Psoas muscle (tissue), 8 donors: ENCODE data around the gene PLXNA4. TPM values are rescaled to one million over a fixed set of nuclear protein-coding genes. Genes with fewer than 3 reads are reported as not detected.

Experiments used
- ATAC-seq, 4 donors: fragments of 200-7000 bp; cut with Tn5 transposase; one replicate each; pipeline ENCODE4 v1.9.1; 2020; ENCODE audit warnings: moderate library complexity in 3 of 4, mild to moderate bottlenecking in 2 of 4
- DNase-seq, 2 donors: peaks; one replicate each; pipeline ENCODE4 v3.0.0-alpha.2; 2020
- H3K27ac ChIP-seq: fragments of 200-600 bp; one replicate; pipeline ENCODE4 v1.8.0; 2022
- H3K27me3 ChIP-seq, 3 donors: fragments of 200-600 bp in 1 of 3; one replicate each; pipeline versions ENCODE4 v1.6.1 to v1.8.0; 2013 to 2022; ENCODE audit warnings: low read length in 2 of 3, mild to moderate bottlenecking in 2 of 3, moderate library complexity in 1 of 3; ENCODE audit not compliant: insufficient read depth in 3 of 3
- H3K36me3 ChIP-seq, 2 donors: fragments of 200-600 bp in 1 of 2; one replicate each; pipeline versions ENCODE4 v1.6.1 to v1.8.0; 2013 to 2022; ENCODE audit warnings: low read depth in 1 of 2, mild to moderate bottlenecking in 1 of 2, moderate library complexity in 1 of 2; ENCODE audit not compliant: insufficient read depth in 1 of 2
- H3K4me1 ChIP-seq: fragments of 200-600 bp; one replicate; pipeline ENCODE4 v1.8.0; 2022
- H3K4me3 ChIP-seq: fragments of 200-600 bp; one replicate; pipeline ENCODE4 v1.8.0; 2022; ENCODE audit warnings: mild to moderate bottlenecking
- H3K9me3 ChIP-seq: fragments of 200-600 bp; one replicate; pipeline ENCODE4 v1.8.0; 2022
- WGBS, 3 donors: extraction: QIAGEN DNeasy Blood & Tissue Kit; methylation state at CpG; one replicate each; pipeline versions ENCODE4 v1.1.6 to v1.1.7; 2013; 5-methylcytosine and 5-hydroxymethylcytosine counted together
- intact Hi-C, 2 donors: fragments of 100-400 bp; cut with DNase I; formaldehyde crosslinking; loops; one replicate each; pipeline versions ENCODE4 v1.11.0 to v1.14.2; 2022
- polyA plus RNA-seq, 3 donors: library from polyadenylated mRNA; stranded (reverse); fragments of 200-250 nt; gene quantifications; one replicate each; pipeline ENCODE4 v1.2.3, GENCODE V29; 2013
- total RNA-seq, 4 donors: library from RNA; stranded (reverse); fragmentation: NEBNext Ultra II Directional in 2 of 4; extraction: Animal tissue kit (Norgen Biotek cat#: 25700) in 2 of 4; gene quantifications; one replicate each; pipeline versions ENCODE4 v1.2.1 to v1.2.4, GENCODE V29; 2021 to 2023
- TF ChIP-seq, protein P1 (sequence below): fragments of 200-600 bp; IDR thresholded peaks from one replicate; pipeline ENCODE4 v1.8.0; 2022; ENCODE audit warnings: antibody characterized with exemption
- donor health status: healthy with polysubstance abuse.
- donor health status: DM: no; HTN: no; CAD: no; lungs with moderate emphysema.
- donor health status: Bipolar disorder and iron deficiency.
- donor health status: healthy.
- donor health status: DM: yes; HTN: yes; CAD: no.
- donor health status: DM: no; HTN: no; CAD: no.
- donor health status: DM: no; HTN: no; CAD: no.
- donor health status: DM: yes; HTN: yes; CAD: no.

The PLXNA4 gene
- total and polyA plus RNA-seq, 7 donors = 0.15 to 2.5 (median 0.88) TPM

GRCh38 chr7:132102942-132103341, 473.3 kb downstream of the PLXNA4 start:
- Histone ChIP-seq H3K4me1 (no peaks in the 10 kb centered on the region), H3K9me3 (no peaks in the 10 kb centered on the region), H3K36me3 (no peaks in the 10 kb centered on the region), H3K27me3 (no peaks in the 10 kb centered on the region), H3K4me3 (no peak overlapping the region), H3K27ac (no peak overlapping the region)
- DNase-seq = no peak
- TF ChIP-seq, protein P1, sequence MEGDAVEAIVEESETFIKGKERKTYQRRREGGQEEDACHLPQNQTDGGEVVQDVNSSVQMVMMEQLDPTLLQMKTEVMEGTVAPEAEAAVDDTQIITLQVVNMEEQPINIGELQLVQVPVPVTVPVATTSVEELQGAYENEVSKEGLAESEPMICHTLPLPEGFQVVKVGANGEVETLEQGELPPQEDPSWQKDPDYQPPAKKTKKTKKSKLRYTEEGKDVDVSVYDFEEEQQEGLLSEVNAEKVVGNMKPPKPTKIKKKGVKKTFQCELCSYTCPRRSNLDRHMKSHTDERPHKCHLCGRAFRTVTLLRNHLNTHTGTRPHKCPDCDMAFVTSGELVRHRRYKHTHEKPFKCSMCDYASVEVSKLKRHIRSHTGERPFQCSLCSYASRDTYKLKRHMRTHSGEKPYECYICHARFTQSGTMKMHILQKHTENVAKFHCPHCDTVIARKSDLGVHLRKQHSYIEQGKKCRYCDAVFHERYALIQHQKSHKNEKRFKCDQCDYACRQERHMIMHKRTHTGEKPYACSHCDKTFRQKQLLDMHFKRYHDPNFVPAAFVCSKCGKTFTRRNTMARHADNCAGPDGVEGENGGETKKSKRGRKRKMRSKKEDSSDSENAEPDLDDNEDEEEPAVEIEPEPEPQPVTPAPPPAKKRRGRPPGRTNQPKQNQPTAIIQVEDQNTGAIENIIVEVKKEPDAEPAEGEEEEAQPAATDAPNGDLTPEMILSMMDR = no peak
- intact Hi-C loops = no loop called here
- no peak for ATAC-seq
- 68 to 82% (median 75%) methylated on average over 10 of the region's 10 CpGs for WGBS, 3 donors

- Histone ChIP-seq H3K27ac (no peak overlapping the region), H3K27me3 (no peaks in the 10 kb centered on the region), H3K9me3 (no peaks in the 10 kb centered on the region), H3K4me1 (no peaks in the 10 kb centered on the region), H3K4me3 (no peak overlapping the region), H3K36me3 (no peaks in the 10 kb centered on the region)
- no peak for ATAC-seq
- intact Hi-C loops = no loop called here
- WGBS, 3 donors = 82 to 91% (median 90%) methylated on average over 10 of the region's 10 CpGs
- TF ChIP-seq, protein P1 = no peak
- no peak for DNase-seq
Measured at GRCh38 chr7:132102391-132102790, 473.9 kb downstream of the PLXNA4 start.

- DNase-seq = no peak
- Histone ChIP-seq H3K9me3 (no peaks in the 10 kb centered on the region), H3K36me3 (no peaks in the 10 kb centered on the region), H3K4me3 (no peak overlapping the region), H3K27me3 (no peaks in the 10 kb centered on the region), H3K27ac (no peak overlapping the region), H3K4me1 (no peaks in the 10 kb centered on the region)
- ATAC-seq = no peak
- intact Hi-C loops = no loop called here
- 94 to 98% (median 97%) methylated on average over 6 of the region's 6 CpGs for WGBS, 3 donors
- TF ChIP-seq, protein P1 = no peak
Measured at GRCh38 chr7:132100981-132101380, 475.3 kb downstream of the PLXNA4 start.

DNA sequence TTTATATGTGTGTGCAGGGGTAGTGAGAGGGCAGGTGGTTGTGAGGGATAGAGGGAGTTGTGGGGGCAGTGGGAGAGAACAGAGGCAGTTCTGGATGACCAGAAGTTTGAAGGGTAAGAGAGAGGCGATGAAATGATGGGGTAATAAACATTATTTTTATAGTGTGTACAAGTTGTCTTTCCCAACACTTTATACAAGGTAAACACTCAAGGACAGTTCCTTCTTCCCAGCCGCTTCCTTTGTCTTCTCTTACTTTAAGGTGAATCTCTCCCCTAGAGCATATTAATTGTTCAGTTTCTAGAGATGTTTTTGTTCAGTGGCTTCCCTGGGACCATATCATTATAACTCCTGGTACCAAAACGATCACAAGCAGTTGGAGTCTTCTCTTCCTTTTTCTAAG, 475.8 kb downstream of the PLXNA4 start:
- no peaks in the 10 kb centered on the region for H3K36me3 ChIP-seq

GRCh38 chr7:132099163-132099562, 477.1 kb downstream of the PLXNA4 start:
- no peaks in the 10 kb centered on the region for H3K4me1 ChIP-seq
- WGBS, 3 donors = 88 to 98% (median 89%) methylated on average over 2 of the region's 2 CpGs
- H3K27ac ChIP-seq = no peak overlapping the region
- H3K4me3 ChIP-seq = no peak overlapping the region
- TF ChIP-seq, protein P1 = no peak
- no peaks in the 10 kb centered on the region for H3K9me3 ChIP-seq
- no peaks in the 10 kb centered on the region for H3K27me3 ChIP-seq
- no peak for DNase-seq
- no peak for ATAC-seq
- intact Hi-C loops = no loop called here
- H3K36me3 ChIP-seq = no peaks in the 10 kb centered on the region

More for the DNA sequence above, 475.8 kb downstream of the PLXNA4 start:
- no peaks in the 10 kb centered on the region for H3K9me3 ChIP-seq
- intact Hi-C loops = no loop called here
- H3K4me1 ChIP-seq = no peaks in the 10 kb centered on the region
- ATAC-seq (no peak), DNase-seq (no peak)
- WGBS, 3 donors = 87 to 93% (median 89%) methylated on average over 3 of the region's 3 CpGs
- TF ChIP-seq, protein P1 = no peak
- no peak overlapping the region for H3K4me3 ChIP-seq
- no peak overlapping the region for H3K27ac ChIP-seq
- no peaks in the 10 kb centered on the region for H3K27me3 ChIP-seq
